HG03442 (cell line): ENCODE results near the gene AHSP.
"Not testable (repeated sequence)": the region's sequence is repeated elsewhere in the genome, so short reads cannot be mapped to it uniquely, and the experiment has no call there.

Source experiments
- ATAC-seq: cut with Tn5 transposase; IDR thresholded peaks from one replicate; pipeline ENCODE4 v1.9.1; 2021; ENCODE audit warnings: mild to moderate bottlenecking, moderate library complexity; ENCODE audit not compliant: unreplicated experiment

Gene AHSP

DNA sequence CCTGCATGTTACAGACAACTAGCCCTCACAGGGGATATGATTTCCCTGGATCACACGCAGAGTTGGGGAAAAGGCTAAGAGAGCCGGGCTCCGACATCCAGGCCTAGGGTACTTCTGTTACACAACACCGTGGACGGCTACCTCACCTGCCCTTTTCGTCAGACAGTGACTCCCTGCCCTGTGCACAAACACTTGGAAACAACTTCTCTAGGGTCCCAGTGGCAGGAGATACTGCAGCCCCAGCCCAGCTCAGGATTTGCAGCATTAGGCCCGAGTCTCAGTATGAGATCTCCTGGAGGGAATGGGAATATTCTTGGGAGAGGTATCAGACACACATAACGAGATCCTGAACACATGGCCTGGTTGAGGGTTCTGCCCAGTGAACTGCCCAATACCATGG lies 27.8 kb upstream of the AHSP start:
- ATAC-seq, result no peak

DNA sequence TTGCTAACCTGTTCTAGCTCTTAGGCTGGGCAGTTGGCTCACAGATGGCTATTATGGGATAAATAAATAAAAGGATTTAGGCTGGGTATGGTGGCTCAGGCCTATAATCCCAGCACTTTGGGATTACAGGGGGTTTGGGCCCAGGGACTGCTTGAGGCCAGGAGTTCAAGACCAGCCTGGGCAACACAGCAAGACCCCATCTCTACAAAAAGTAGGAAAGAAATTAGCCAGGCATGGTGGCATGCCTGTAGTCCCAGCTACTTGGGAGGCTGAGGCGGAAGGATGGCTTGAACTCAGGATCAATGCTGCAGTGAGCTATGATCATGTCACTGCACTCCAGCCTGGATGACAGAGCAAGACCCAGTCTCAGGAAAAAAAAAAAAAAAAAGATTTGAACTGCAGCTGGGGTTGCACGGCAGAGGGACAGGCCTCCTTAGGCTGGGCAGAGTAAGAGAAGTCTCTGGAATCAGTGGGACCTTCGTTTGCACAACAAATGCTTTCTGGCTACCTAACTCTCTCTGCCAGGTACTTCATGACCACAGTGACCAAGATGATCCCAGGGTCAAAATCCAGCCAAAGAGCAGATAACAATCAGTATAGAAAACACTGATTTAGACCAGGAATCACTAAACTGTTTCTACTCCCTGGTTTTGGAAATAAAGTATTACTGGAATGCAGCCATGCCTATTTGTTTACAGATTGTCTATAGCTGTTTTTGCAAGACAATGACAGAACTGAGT lies 26.3 kb upstream of the AHSP start:
- no peak for ATAC-seq

DNA sequence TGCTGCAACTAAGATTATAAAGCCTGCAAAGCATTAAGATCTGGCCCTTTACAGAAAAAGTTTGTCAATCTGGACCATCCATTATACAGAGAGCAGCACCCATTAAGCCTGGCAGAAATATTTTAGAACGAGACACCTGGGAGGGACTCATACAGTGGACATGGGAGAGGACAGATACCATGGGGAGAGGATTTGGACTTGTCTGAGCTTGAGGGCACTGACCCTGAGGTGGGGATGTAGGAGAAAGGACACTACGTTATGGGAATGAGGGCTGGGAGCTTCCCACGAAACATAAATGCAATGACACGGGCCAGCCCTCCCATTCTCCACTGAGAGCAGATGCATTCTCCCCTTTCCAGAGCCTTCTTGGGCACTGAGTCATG lies 25.7 kb upstream of the AHSP start:
- no peak for ATAC-seq

DNA sequence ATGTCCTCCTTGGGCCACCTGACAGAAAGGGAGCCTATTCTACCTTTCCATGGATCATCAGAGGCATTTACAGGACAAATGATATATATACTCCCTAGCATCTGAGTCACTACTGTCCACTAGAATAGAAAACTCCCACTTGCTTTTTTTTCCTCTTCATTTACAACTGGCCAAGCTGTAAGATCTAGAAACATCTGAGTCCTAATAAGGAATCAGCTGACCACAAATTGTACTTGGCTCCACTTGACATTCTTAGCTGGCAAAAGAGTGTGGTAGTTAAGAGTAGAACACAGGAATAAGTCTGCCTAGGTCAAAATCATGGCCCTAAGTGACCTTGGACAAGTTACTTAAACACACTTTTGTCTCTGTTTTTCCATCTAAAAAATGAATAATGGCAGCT lies 24.7 kb upstream of the AHSP start:
- ATAC-seq, result no peak

DNA sequence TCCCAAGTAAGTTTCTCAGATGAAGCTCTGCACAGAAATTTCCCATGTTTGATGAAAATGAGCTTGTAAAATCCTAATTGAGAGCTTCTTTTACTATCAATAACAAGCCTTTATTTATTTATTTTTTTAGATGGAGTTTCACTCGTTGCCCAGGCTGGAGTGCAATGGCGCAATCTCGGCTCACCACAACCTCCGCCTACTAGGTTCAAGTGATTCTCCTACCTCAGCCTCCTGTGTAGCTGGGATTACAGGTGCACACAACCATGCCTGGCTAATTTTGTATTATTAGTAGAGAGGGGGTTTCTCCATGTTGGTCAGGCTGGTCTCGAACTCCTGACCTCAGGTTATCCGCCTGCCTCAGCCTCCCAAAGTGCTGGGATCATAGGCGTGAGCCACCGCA lies 24.1 kb upstream of the AHSP start:
- ATAC-seq, result not testable (repeated sequence)

DNA sequence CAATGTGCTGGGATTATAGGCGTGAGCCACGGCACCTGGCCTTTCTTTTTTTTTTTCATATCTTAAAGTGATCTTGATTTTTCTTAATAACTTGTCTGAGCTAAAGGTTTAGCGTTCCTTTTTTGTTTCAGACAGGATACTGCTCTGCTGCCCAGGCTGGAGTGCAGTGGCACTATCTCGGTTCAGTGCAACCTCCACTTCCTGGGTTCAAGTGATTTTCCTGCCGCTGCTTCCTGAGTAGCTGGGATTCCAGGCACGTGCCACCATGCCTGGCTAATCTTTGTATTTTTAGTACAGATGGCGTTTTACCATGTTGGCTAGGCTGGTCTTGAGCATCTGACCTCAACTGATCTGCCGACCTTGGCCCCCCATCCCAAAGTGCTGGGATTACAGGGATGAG lies 23.5 kb upstream of the AHSP start:
- no peak for ATAC-seq

DNA sequence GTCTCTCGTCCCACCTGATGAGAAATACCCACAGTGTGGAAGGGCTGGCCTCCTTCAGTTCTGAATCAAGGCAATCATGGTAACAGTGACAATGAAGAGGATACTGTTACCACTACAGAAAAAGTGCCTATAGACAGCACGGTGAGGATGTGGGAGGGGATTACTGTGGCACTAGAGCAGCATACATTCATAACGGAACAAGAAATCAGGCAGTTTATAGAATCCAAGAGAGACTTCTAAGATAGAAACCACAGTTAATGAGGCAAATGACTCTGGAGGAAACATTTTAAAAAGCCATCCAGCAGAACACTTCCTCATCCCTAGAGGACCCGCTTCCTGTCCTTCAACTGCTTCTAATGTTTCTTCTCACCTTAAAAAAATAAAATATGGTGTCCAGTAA lies 22.2 kb upstream of the AHSP start:
- ATAC-seq, result peak; percentile 54

DNA sequence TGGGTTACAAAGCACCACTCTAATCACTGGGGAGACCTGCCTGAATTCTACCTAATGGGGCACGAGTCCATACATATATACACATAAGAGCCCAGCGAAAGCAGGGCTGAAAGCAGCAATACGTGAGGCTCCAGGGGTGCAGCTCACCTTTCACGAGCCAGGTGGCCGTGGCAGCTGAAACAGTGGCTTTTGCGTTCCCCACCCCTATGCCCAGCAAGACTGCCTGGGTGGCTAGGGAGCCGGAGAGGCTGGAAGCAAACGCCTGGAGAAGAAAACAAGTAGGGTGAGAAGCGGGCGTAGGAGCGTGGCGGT lies 20.1 kb upstream of the AHSP start:
- ATAC-seq, result no peak

DNA sequence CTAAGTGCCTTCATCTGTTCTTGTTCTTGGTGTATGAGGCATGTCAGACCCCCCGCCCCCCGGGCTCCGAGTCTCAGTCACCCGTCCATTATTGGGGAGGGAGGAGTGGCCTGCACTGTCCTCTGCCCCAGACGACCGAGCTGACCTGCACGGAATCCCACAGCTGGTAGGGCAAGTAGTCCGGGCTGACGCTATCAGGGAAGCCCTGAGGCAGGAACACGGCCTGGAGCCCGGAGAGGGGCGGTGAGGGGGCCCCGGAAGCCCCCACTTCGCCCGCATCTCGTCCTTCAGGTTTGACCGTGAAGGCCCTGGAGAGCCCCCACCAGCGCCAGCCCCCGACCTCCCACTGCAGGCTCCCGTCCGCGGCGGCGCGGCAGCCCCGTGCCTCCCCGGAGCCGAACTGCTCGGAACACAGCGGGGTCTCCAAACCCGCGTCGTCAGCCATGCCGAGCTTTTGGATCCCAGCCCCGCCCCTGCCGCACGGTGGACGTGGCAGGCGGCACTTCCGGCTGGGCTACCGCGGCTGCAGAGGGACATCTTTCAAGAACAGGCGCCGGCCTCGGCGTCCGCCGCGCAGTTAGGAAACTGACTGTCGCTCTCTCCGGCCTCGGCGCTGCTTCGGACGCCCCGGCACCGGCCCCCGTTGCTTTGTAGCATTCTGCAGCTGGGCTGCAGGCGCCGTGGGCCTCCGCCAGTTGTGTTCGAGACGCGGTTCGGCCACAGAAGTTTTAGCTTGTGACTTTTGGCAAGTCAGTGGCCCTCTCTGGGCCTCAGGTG lies 19.6 kb upstream of the AHSP start, which contains the start of gene RUSF1:
Gene RUSF1 (minus strand): TSS at position 463 of the 777 bp plus-strand sequence. CDS start 18 bp downstream, at position 445.
- ATAC-seq, result peak; percentile 83

DNA sequence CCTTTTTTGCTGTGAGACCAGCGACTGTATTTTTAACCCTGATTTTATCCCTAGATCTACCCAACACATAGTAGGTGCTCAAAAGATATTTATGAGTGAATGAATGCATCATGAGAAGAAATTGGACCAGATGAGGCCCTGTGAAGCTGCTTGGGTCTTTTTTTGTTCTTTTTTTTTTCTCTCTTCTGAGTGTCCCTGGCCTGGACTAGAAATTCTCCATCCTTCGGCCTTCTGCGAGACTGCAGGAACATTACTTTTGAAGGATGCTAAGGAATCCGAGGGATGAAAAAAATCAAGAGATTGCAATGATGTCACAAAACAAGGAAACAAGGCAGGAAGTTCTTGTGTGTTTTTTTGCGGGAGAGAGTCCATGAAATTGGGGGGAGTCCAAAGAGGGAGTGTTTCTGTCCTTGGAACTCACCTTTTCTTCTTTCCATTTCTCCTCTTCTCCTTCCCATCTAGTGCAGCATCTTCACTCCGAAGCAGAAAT lies 18.9 kb upstream of the AHSP start:
- no peak for ATAC-seq

DNA sequence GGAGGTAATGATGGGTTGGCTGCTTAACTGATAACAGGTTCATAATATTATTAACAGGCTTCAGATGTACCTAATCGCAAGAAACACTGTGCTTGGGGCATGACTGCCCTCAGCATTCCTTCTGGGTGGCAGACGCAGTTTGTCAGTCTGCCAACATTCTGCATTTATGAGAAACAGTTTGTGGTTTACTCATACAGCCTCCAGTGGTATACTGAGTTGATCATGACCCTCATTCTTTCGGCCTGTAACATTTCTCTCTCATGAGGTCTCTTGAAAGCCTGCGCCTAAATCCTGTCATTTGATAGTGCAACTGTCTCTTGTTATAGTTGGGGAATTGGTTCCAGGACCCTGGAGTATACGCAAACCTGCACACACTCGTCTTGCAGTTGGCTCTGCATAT lies 14.6 kb upstream of the AHSP start:
- no peak for ATAC-seq

DNA sequence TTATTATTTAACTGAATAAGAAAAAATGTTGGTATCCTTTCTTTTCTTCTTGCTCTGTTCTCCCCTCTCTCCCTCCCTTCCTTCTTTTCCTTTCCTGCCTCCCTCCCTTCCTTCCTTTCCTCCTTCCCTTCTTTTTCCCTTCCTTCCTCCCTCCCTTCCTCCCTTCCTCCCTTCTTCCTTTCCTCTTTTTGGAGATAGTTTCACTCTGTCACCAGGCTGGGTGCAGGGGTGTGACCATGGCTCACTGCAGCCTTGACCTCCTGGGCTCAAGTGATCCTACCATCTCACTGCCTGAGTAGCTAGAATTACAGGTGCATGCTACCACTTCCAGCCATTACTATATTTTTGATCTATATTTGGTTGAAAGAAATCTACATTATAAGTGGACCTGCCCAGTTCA lies 13.8 kb upstream of the AHSP start:
- ATAC-seq, result no peak

DNA sequence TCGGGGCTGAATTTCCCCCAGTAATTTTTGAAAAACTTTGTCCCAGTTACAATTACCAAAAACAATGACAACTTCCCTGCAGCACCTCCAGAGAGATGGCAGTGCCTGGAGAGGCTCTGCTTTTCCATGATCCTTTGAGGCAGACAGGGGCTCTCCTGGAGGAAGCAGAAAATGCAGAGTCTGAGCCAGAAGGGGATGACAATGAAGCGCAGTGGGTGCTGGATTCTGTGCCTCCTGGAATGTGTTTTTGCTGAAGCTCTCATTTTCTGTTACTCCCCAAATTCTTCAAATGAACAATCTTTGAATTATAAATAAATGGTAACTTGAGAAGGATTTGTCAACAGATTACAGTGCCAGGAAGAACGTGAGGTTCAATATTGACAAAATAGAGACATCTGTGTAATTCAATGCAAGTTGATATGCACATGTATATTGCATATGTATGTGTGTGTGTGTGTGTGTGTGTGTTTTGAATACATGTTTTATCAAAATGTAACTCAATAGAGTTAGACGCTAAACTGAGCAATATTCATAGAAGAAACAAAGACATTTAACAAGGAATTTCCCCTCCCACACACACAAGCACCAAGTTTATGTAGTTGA lies 9.8 kb upstream of the AHSP start:
- no peak for ATAC-seq

DNA sequence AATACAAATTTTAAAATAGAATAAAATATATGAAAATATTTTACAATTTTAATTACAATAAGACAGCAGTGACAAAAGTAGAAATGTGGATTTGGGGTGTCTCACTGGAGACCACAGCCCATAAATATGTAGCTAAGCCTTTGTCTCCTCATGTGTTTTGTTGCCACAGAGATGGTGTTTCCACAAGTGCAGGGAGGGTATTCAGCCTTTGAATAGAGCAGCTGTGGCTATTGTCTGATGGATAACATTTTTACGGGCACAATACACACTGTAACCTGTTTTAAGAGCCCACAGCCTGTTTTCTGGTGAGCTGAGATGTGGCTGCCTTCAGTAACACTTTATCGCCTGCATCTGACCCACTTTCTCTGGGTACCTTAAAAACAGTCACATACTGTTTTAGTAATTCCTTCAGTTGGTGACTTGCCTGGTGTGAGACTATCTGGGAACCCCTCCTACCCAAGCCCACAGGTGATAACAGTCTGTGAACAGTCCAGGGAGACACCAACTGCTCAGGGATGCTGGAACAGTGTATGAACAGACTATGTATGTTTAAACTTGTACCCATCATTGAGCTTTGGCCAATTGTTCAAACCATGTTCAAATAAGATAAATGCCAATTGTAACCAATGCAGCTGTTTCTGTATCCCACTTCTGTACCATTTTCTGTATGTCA lies 7.8 kb upstream of the AHSP start:
- ATAC-seq, result no peak

DNA sequence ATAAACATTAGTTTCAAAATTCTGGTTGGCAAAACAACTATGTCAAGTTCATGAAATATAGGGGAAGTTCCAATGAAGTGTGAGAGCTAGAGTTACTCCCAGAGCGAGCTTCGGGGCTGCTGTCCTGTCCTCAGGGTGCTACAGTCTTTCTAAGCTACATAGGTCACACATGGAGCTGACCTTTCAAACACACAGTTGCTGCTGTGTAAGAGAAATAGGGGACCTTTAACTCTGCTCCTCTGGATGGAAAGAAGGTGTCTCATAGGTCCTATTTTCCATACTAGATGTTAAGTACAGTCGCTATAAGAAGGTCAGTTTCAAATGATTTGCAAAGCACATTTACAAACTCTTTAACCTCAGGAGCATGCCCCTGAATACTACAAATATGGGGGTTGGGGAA lies 6.3 kb upstream of the AHSP start:
- ATAC-seq, result no peak

DNA sequence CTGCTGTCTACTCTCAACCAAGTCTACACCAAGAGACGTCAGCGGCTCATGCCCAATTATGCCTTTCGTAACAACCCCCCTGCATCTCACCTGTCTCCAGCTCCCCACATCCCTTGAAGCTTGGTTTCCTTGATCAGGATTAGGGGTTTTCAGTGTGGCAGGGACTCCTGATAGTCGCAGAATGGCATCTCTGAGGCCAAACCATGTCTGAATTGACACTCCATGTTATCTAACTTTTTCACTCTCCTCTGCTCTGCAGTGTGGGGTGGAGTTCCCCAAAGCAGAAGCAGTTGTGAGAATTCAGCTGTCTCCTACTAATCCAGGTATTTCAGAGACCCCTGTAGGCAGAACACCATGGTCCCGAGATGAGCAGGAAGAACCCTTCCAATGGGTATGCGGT lies 5.6 kb upstream of the AHSP start:
- no peak for ATAC-seq

DNA sequence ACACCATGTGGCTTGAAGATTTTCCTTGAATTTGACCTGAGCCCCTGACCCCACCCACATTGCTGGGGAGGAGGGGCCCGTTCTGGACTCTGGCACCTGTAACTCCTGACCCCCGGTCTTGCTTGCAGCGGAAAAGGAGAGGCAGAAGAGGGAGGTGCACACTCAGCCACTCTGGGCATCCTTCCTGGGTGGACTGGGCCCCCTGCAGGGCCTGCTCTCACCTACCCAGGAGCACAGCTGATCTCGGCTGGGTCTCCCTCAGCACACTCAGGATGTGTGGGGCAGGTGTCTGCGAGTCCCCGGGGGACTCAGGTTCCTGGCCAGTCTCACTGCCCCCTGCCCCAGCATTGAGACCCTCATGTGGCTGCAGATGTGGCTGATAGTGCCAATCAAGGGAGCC lies 3.9 kb upstream of the AHSP start:
- ATAC-seq, result not testable (repeated sequence)

DNA sequence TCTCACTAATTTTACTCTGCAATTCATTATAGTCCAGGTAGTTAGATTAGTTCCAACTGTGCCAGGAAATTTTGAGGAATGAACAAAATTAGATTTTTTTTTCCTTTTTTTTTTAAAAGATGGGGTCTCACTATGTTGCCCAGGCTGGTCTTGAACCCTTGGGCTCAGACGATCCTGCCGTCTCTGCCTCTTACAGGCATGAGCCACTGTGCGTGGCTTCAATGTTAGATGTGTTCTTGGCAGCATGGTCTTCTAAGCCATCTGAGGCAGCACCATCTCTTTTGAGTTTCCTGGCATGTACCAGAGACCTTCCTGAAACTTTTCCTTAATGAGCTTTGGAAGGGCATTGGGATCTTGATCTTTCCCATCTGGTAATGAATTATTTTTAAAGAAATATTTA lies 2.6 kb upstream of the AHSP start:
- ATAC-seq, result no peak

DNA sequence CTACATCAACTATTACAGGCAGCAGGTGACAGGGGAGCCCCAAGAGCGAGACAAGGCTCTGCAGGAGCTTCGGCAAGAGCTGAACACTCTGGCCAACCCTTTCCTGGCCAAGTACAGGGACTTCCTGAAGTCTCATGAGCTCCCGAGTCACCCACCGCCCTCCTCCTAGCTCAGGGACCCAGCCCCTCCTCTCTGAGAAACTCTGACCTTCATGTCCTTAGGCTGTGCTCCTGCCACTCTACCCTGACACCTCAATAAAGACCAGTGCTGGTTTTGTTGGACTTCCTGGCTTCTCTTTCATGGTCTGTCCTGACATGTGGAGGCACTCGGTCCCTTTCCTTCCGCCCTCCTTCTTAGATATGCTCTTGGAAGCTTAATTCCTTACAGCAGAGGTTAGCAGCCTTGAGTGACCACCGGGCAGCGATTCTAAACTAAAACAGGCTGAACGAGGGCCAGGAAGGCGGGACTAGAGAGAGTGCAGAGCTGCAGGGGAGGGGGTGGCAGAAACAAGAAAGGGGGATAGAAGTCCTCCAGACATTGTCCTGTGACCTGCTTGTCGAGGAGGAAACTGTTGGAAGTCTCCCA lies 915 bp downstream of the AHSP start:
- ATAC-seq, result no peak

DNA sequence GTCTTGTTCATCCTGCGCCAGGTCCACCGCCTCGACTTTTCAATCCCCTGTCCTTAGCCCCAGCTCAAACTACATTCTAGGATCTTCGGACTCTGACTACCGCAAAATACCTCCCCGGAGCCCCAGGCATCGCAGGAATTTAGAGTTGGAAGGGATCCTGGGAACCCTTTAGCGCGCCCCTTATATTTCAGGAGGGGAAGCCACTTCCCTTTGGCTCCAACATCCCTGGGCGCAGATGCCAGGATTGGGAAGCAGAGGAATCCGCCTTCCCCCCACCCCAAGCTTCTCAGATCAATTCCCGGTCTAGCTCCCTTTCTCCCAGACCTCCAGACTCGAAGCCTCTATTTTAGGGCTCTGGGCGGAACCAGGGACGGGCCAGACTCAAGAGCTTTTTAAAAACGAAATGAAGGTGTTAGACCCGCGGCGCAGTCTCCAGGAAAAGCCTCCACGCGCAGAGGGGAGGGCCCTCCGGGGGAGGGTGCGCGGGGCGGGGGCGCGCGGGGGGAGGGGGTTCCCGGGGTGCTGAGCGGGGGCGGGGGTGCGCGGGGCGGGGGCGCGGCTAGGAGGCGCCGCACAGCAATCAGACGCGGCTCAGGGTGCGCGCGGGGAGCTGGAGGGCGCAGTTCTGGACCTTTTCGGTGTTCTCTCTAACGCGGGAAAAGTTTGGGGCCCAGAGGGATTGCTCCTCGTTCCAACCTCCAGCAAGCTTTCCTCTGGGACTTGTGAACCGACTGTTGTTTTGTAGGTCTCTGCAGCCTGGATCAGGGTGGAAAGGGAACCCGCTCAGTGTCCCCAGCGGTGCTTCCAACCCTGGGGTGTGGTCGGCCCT lies 1.6 kb downstream of the AHSP start:
- ATAC-seq, result no peak
